HG02973 (cell line): Measurements from ENCODE around the gene DHH.

Experiments used
- ATAC-seq: cut with Tn5 transposase; IDR thresholded peaks from one replicate; pipeline ENCODE4 v1.9.1; 2021; ENCODE audit warnings: moderate library complexity; ENCODE audit not compliant: unreplicated experiment

The DHH gene

DNA sequence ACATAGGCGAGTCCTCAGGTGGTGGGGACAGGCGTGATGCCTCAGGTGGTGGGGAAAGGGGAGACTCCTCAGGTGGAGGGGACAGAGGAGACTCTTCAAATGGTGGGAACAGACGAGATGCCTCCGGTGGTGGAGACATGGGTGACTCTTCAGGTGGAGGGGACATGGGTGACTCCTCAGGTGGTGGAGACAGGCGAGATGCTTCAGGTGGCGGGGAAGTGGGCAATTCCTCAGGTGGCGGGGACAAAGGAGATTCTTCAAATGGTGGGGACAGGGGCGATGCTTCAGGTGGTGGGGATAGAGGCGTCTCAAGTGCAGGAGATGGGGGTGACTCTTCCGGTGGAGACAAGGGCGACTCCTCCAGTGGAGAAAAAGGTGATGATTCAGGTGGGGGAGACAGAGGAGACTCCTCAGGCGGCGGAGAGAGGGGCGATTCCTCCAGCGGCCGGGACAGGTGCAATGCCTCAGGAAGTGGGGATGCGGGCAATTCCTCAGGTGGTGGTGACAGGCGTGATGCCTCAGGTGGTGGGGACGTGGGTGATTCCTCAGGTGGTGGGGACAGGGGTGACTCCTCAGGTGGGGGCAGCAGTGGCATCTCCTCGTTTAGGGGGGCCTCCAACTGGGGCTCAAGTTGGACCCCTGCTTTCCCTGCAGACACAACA is 42.7 kb downstream of the DHH start:
- ATAC-seq = no peak

DNA sequence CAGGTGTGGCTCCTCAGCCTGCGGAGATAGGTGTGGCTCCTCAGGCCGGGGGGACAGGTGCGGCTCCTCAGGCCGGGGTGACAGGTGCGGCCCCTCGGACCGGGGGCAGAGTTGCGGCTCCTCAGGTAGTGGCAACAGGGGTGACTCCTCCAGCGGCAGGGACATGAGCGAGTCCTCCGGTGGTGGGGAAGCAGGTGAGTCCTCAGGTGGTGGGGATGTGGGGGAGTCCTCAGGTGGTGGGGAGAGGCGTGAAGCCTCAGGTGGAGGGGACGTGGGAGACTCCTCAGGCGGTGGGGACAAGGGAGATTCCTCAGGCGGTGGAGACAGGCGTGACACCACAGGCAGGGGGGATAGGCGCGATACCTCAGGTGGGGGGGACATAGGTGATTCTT is 43.2 kb downstream of the DHH start:
- ATAC-seq = no peak

DNA sequence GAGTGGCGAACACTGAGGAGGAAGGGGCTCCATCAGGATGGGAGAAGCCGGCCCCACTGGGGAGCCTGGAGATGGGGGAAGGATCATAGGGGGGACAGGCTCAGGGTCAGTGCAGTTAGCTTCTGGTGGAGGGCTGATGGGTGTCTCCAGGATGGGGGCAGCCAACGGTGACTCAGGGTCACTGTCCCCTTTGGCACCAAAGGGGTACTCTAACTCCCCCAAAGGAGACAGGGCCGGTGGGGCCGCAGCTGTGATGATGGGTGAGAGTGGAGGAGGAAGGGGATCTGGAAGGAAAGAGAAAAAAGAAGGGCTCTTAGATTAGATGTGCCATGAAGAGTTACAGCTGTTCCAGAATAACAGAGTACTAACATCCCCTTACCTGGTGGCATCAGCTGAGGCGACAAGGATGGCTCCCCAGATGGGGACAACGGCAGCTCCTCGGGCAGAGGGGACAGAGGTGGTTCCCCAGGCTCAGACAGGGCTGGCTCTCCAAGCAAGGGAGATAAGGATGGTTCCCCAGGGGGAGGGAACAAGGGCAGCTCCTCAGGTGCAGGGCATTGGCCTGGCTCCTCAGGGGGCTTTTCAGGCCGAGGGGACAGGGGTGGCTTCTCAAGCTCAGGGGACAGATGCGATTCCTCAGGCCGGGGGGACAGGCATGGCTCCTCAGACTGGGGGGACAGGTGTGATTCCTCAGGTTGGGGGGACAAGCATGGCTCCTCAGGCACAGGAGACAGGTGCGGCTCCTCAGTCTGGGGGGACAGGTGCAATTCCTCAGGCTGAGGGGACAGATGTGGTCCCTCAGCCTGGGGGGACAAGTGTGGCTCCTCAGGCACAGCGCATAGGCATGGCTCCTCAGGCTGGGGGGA is 43.9 kb downstream of the DHH start:
- no peak for ATAC-seq

DNA sequence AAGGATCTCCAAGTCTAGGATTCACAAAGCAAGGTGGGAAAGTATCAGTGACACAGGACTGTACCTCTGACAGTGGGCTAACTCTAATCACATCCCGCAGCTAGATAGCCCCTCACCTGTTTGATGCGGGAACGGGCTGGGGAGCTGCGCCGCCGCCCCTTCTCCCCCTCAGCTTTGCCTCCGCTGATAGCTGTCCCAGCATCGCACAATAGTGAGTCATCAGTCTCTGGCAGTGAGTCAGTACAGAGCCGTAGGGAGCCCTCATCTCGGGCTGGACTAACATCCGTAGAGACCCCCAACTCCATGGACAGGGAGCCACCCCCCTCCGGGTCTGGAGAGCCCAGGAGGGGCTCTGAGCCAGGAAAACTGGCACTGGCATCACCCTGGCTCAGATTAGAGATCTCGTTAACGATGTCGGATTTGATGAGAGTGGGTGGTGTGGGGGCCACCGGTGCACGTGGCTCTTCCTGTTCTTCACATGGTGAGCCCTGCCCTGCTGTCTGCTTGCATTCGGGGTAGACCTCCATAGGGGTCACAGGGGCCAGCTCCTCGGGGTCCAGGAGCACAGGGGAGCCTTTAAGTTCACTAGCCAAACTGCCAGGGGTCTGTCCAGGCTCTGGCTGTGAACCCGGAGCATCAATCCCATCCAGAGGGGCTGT is 44.9 kb downstream of the DHH start:
- ATAC-seq = no peak

DNA sequence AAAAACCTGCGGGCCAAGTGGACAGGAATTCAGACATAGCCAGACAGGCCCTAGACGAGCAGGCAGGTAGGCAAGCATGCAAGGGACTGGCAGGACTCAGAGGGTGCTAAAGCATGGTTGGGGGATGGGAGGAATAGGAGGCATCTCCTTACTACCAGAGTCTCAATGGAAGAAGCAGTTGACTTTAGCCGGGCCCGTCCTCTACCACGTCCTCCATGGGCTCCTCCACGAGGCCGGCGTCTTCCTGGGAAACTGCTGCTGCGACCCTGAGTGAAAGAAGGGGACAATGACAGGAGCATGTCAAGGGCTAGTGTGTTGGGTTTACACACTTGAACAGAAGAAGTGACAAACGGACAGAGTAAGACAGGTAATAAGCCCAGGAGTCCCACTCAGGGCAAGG is 45.6 kb downstream of the DHH start:
- no peak for ATAC-seq

DNA sequence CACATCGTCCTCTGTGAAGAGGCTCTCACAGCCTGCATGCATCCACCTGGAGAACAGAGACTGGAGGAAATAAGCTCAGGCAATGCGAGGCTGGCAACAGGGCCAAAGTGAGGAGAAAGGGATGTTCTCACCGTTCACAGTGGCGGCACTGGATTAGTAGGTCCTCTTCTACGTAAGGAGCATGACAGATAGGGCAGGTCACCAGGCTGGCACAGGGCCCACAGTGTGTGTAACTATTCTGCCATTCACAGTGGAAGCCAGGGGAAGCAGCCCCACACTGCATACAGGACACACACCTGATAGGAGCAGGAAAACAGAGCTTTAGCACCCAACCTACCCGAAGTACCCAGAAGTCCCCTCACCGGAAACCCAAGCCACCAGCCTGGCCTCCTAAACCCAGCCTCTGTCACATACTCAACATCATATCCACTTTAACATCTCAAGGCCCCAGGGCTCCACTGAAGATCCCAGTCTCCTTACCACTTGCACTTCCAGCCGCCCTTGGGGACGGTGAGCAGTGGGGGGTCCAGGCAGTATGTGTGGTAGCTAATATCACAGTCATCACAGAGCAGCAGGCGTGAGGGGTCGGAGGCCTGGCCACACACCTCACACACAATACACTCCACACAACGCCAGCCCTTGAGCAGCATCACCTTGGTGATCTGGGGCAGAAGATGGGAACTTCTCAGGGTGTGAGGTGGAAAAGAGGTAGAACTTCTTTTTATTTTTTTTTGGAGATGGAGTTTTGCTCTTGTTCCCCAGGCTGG is 48.3 kb downstream of the DHH start:
- no peak for ATAC-seq

DNA sequence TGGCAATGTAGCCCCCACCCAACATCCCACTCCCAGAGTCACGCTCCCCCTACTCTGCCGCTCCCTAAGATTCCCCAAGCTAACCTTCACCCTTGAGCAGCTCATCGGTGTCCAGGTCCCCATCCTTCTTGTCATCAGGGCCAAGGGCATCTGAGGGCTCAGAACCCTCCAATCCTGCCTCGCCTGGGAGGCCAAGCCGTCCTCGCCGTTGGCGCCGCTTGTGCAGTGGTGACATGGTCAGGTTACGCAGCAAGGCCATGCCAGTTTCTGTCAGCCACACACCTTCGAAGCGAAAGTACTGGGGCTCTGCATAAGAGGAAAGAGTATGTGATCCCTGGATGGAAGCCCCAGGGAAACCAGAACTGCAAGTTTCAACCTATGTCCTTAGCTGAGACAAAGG is 49.9 kb downstream of the DHH start:
- ATAC-seq = no peak

DNA sequence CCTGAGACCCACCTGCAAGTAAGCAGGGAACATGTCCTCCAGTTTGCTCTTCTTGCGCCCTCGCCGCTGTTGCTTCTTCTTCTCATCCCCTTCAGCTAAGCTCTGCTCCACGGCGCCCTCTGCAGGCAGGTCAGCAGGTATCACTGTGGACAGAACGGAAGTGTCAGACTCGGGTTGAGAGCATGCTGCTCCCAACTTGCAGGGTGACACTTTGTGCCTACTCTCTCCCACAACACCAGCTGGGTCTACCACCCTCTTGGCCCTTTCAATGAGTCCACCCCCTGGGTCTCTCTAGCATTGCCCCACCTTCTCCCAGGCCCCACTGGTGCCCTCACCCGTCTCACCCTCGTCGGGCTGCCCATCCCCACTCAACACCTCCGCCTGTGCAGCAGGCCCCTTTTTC is 50.7 kb downstream of the DHH start:
- no peak for ATAC-seq

DNA sequence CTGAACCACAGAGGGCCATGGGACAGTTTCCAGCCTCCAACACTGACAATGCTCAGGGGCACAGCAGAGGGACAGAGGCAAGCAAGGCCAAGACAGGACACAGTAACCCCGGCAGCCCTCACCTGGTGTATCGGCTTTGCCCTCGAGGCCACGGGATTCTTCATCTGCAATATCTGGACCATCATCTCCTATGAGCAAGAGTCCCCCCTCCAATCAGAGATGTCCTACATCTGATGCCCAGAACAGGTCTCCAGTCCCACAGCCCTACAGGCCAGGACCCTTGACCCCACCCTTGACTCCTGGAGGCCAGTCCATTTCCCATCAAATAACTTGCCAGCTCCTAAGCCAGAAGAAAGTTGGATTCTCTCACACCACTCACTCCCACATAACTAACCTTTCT is 51.4 kb downstream of the DHH start:
- no peak for ATAC-seq

DNA sequence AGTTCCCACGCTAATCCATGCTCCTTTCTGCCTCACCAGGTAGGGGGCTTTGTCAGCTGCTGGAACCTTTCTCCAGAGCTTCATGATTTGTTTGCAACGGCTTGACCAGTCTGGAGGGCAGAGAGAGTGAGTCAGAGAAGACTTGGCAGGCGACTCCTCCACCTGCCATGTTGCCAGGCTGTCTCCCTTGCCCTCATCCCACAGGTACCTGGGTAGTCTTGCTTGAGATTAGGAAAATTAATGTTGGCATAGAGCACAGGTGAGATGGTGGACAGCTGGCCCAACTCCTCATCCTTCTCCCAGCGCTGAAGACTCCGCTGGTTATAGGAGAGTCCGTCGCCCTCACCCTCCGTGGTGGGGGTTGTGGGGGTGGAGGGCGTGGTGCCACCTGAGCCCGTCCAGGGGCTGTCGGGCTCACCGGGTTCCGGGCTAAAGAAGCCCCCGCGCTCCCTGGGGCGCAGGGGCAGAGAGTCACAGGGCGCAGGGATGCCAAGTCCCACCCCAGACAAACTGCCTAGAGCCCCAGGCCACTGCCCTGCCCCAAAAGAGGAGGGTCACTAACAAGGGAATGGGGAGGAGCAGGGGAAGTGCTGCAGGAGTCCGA is 52.6 kb downstream of the DHH start:
- no peak for ATAC-seq

DNA sequence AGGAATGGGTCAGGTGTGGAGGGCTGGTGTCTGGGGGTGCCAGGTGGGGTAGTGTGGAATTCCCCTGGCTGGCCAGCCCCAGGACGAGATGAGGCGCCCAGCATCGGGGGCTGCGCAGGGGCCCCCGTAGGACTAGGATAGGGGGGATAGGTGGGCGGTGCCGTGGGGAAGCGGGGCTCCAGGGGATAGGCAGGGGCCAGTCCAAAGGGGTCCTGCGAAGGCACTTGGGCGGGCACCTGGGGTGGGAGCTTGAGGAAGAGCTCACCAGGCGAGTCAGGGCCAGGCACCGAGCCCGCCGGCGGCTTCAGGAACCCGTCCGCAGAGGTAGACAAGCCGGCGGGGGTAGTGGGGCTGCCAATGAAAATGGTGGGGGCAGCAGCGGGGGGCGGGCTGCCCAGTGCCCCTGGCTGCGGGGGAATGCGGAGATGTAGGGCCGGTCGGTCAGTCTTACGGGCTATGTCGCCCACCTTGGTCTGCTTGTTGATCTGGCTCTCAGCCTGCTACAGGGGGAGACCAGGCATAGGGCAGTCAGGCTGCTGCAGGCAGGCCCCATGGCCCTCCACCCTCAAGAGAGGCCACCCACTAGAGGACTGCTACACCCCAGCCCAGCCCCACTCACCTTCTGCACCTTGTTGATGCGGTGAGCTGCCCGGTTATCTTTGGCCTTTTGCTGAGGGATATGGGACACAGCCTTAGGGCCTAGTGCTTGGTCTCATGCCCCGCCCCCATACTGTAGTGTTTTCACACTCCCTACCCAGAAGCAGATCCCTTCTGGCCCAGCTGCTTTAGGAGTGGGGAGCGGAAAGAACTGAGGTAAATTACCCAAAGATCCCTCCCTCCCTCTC is 53.3 kb downstream of the DHH start:
- ATAC-seq = no peak

DNA sequence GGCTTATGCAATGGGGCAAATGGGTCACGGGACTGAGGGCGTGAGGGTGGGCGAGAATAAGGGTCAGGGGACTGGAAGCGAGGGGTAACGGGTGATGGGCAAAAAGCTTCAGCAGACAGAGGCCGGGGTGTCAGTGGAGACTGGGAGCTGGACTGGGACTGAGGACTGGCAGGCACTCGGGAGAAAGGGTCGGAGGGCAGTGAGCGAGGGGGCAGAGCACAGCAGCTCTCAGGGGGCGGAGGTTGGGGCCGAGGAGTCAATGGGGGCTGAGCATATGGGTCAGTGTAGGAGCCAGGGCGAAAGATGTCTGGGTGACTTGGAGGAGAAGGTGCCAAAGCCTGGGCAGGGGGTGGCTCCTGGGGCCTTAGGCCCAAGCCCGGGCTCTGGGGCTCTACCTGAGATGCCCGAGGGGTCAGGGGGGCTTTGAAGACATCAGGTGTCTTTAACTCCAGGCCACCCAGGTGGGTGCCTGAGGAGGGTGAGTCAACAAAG is 54.2 kb downstream of the DHH start:
- no peak for ATAC-seq

DNA sequence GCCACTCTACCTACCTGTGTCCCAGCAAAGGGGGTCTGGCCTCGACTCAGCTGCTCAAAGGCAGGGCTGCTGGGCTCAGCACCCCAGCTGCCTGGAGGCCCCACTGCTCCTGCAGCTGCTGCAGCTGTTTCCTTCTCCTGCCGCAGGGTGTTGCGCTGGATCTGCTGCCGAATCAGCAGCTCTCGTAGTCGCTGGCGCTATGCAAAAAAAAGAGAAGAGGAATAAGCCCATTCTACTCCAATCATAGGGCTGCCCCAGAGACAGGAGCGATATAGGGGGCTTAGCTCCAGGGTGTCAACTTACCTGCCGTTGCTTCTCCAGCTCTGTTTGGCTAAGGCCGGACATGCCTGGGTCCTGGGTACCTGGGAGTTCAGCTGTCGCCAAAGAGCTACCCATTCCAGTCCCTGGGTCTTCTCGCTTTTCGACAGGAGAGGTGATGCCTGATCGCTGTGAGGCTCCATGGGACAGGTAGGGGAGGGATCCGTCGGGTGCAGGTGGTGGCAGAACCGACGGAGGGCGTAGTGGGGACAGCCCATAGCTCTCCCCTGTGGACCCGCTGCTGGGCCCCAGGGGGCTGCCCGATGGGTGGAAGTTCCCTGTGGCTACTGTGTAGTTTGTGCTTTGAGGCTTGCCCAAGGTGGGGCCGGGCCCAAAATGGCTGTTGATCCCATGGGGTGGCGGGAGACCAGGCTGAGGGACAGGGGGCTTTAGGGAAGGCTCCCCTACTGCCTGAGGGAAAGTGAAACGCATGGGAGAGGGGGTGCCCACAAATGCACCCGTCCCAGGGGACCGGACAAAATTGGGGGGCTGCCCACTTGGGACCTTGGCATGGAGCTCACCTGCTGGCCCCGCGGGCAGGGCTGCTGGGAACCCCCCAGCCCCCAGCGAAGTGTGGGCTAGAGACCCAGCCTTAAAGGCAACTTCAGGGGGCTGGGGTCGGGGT is 54.9 kb downstream of the DHH start:
- no peak for ATAC-seq

DNA sequence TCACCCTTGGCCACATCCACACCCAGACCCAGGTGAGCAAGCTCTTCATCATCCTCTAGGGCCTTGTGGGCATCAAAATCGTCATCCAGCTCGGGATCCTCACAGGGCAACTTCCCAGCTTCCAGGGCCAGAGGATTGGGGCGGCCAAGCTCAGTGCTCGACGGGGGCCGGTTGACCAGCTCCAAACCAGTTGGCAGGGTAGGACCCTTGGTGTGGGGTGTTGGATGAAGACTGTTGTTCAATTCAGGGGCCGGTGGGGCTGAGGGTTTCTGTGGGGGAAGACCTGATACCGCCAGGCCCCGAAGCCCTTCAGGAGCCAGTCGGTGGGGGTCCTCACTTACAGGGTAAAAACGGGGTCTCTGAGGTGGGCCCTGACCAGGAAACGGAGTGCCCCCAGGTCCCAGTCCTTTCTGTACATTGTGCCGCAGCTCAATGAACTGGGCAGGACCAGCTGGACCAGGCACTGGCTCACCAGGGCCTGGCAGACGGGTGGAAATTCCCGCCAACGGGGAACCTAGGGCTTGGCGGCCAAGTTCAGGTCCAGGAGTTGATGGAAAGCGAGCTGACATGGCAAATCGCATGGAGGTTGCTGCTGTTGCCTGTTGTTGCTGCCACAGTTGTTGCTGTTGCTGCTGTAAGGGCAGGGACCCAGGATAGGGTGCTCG is 56.2 kb downstream of the DHH start:
- no peak for ATAC-seq

DNA sequence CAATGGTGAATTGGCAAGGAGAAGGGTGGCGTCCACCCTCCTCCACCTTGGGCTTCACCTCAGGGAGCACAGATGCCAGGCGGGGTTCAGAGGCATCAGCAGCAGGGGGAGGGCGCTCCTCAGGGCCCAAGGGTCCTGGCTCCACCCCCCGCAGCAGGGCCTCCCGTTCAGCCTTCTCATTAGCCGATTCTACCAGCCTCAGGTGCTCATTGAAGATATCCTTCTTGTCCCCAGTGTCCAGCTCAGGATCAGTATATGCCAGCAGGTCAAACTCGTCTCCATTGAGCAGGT is 56.7 kb downstream of the DHH start:
- no peak for ATAC-seq

DNA sequence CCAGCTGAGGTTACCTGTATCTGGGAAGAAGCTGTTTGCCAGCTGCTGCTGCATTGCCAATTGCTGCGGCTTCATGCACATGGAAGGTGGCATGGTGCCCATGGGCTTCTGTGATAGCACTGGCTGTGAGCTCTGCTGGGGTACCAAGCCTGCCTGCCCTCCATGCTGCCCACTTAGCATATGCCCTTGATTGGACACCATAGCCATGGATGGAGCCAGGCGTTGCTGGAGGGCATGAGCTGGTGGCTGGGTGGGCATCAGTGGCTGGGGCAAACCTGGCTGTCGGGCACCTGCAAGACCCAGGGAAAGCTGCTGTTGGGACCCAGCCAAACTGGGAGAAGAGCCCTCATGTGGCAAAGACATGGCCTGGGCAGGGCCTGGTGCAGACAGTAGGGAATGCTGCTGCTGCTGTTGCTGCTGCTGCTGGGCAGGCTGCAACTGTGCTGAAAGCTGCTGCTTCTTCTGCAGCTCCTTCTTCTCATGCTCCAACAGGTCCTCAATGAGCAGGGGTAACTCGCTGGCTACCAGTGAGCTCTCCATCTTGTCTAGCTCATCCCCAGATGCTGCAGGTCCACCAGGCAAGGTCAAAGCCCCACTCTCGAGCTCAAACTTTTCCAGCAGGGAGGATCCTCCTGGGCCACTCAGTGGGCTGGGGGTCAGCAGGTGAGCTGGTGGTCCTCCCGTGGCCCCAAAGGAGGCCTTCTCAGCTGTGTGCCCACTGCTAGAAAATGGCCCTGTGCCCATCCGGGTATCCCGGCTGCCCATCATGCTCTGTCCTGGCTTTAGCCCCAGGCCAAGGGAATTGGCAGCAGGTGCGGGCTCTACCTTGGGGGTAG is 57.3 kb downstream of the DHH start:
- ATAC-seq = no peak
